HEK293 (cell line): ENCODE results near the gene MLF2.
A peak's percentile ranks its signal among the peaks of the same experiment; 100 is the strongest.

ENCODE experiments used
- AEBP2 ChIP-seq: fragments of 450-650 bp; formaldehyde crosslinking; IDR thresholded peaks from 2 replicates; pipeline ENCODE4 v1.5.1; 2016; ENCODE audit warnings: missing biosample characterization, missing genetic modification characterization, borderline replicate concordance
- BCL11B ChIP-seq: fragments of 450-650 bp; formaldehyde crosslinking; IDR thresholded peaks from 2 replicates; pipeline ENCODE4 v1.5.1; 2016; ENCODE audit warnings: low read depth, missing biosample characterization, missing genetic modification characterization
- HOXC10 ChIP-seq: sonication (generic); formaldehyde crosslinking; IDR thresholded peaks from 2 replicates; pipeline ENCODE4 v1.8.1; 2023; ENCODE audit warnings: mild to moderate bottlenecking, missing genetic modification reagents
- KLF9 ChIP-seq: fragments of 450-650 bp; formaldehyde crosslinking; IDR thresholded peaks from 2 replicates; pipeline ENCODE4 v1.5.1; 2016; ENCODE audit warnings: missing biosample characterization, missing genetic modification characterization, low read depth
- PRDM10 ChIP-seq: fragments of 450-650 bp; formaldehyde crosslinking; IDR thresholded peaks from 2 replicates; pipeline ENCODE4 v1.5.1; 2016; ENCODE audit warnings: missing biosample characterization, missing genetic modification characterization
- SP3 ChIP-seq: fragments of 450-650 bp; formaldehyde crosslinking; IDR thresholded peaks from 2 replicates; pipeline ENCODE4 v1.5.1; 2016; ENCODE audit warnings: missing biosample characterization, missing genetic modification characterization
- WT1 ChIP-seq: fragments of 450-650 bp; formaldehyde crosslinking; IDR thresholded peaks from 2 replicates; pipeline ENCODE4 v1.5.1; 2016; ENCODE audit warnings: missing biosample characterization, missing genetic modification characterization
- ZBTB11 ChIP-seq: fragments of 450-650 bp; formaldehyde crosslinking; conservative IDR thresholded peaks from 2 replicates; pipeline ENCODE4 v1.5.1; 2016; ENCODE audit warnings: low read depth, missing biosample characterization, missing genetic modification characterization
- ZBTB7A ChIP-seq: fragments of 450-650 bp; formaldehyde crosslinking; IDR thresholded peaks from 2 replicates; pipeline ENCODE4 v1.5.1; 2016; ENCODE audit warnings: low read depth, missing biosample characterization, missing genetic modification characterization
- ZNF133 ChIP-seq: fragments of 450-650 bp; formaldehyde crosslinking; IDR thresholded peaks from 2 replicates; pipeline ENCODE4 v1.5.1; 2016; ENCODE audit warnings: missing biosample characterization, missing genetic modification characterization
- ZNF138 ChIP-seq: fragments of 450-650 bp; formaldehyde crosslinking; IDR thresholded peaks from 2 replicates; pipeline ENCODE4 v1.5.1; 2016; ENCODE audit warnings: missing biosample characterization, missing genetic modification characterization, borderline replicate concordance
- ZNF157 ChIP-seq: fragments of 450-650 bp; formaldehyde crosslinking; IDR thresholded peaks from 2 replicates; pipeline ENCODE4 v1.5.1; 2016; ENCODE audit warnings: missing biosample characterization, missing genetic modification characterization
- ZNF16 ChIP-seq: fragments of 450-650 bp; formaldehyde crosslinking; IDR thresholded peaks from 2 replicates; pipeline ENCODE4 v1.5.1; 2016; ENCODE audit warnings: low read depth, missing biosample characterization, missing genetic modification characterization
- ZNF211 ChIP-seq: fragments of 450-650 bp; formaldehyde crosslinking; IDR thresholded peaks from 2 replicates; pipeline ENCODE4 v1.5.1; 2016; ENCODE audit warnings: low read depth, missing biosample characterization, missing genetic modification characterization
- ZNF302 ChIP-seq: fragments of 450-650 bp; formaldehyde crosslinking; IDR thresholded peaks from 2 replicates; pipeline ENCODE4 v1.5.1; 2016; ENCODE audit warnings: missing biosample characterization, missing genetic modification characterization, low read depth
- ZNF398 ChIP-seq: fragments of 450-650 bp; formaldehyde crosslinking; IDR thresholded peaks from 2 replicates; pipeline ENCODE4 v1.5.1; 2017; ENCODE audit warnings: missing biosample characterization, missing genetic modification characterization
- ZNF423 ChIP-seq: fragments of 450-650 bp; formaldehyde crosslinking; IDR thresholded peaks from 2 replicates; pipeline ENCODE4 v1.5.1; 2016; ENCODE audit warnings: missing biosample characterization, missing genetic modification characterization
- ZNF48 ChIP-seq: fragments of 450-650 bp; formaldehyde crosslinking; IDR thresholded peaks from 2 replicates; pipeline ENCODE4 v1.5.1; 2016; ENCODE audit warnings: missing biosample characterization, missing genetic modification characterization
- ZNF580 ChIP-seq: fragments of 450-650 bp; formaldehyde crosslinking; IDR thresholded peaks from 2 replicates; pipeline ENCODE4 v1.5.1; 2016; ENCODE audit warnings: missing biosample characterization, missing genetic modification characterization
- ZNF624 ChIP-seq: fragments of 450-650 bp; formaldehyde crosslinking; IDR thresholded peaks from 2 replicates; pipeline ENCODE4 v1.5.1; 2017; ENCODE audit warnings: missing biosample characterization, missing genetic modification characterization
- ZNF792 ChIP-seq: fragments of 450-650 bp; formaldehyde crosslinking; IDR thresholded peaks from 2 replicates; pipeline ENCODE4 v1.5.1; 2016; ENCODE audit warnings: missing biosample characterization, missing genetic modification characterization
- ZSCAN23 ChIP-seq: fragments of 450-650 bp; formaldehyde crosslinking; IDR thresholded peaks from 2 replicates; pipeline ENCODE4 v1.5.1; 2016; ENCODE audit warnings: missing biosample characterization, missing genetic modification characterization
- TF ChIP-seq, protein P1 (sequence below): fragments of 450-650 bp; formaldehyde crosslinking; IDR thresholded peaks from 2 replicates; pipeline ENCODE4 v1.5.1; 2016; ENCODE audit warnings: missing biosample characterization, missing genetic modification characterization
- TF ChIP-seq, protein P2 (sequence below): fragments of 450-650 bp; formaldehyde crosslinking; IDR thresholded peaks from 2 replicates; pipeline ENCODE4 v1.5.1; 2016; ENCODE audit warnings: missing biosample characterization, missing genetic modification characterization

The MLF2 gene

DNA sequence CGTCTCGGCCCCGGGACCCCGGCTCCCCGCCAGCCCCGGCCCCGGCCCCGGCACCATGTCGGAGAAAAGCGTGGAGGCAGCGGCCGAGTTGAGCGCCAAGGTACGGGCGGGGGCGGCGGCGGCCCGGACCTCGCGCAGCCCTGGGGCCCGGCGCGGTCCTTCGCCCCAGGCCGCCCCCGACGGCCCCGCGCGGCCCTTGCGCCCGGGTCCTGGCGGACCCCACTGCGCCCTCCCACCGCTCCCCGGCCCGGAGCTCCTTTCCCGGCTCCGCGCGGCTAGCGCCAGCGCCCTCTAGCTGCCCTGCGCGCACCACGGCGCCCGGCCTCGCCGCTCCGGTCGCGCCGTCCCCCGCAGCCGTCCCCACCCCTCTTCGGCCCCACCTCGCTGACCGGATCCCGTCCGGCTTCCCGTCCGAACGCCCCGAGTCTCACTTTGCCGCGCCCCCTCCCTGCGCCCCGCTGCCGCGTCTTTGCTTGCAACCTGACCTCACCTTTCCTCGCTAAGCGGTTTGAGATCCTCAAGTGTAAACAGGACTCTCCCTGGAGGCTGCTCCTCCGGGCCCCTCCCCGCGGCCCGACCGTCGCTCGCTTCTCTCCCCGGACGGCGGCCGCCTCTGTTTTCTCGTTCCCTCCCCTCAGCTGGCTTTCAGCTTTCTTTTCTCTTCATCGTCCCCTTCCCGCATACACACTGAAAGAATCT is 13.9 kb upstream of the MLF2 start (continued):
- TF ChIP-seq ZBTB11 (tag by site-specific recombination) (peak; percentile 59; the same call in 1 of the 2 replicates), AEBP2 (no peak), SP3 (peak; percentile 64), ZNF624 (tag by site-specific recombination) (no peak), ZNF211 (no peak), ZNF133 (tag by site-specific recombination) (no peak), ZNF792 (tag by site-specific recombination) (no peak), ZBTB7A (tag by site-specific recombination) (peak; percentile 63; the same call in 1 of the 2 replicates), ZNF48 (no peak), WT1 (peak; percentile 47; the same call in 1 of the 2 replicates), ZNF580 (tag by site-specific recombination) (no peak), ZNF423 (tag by site-specific recombination) (0 out of 2 replicates have a peak, but pooled peaks have one; percentile 18), ZNF138 (tag by site-specific recombination) (no peak), ZNF302 (tag by site-specific recombination) (no peak), PRDM10 (tag by site-specific recombination) (no peak), HOXC10 (CRISPR knock-in tag) (no peak), ZNF398 (tag by site-specific recombination) (peak; percentile 59), KLF9 (tag by site-specific recombination) (peak; percentile 89), ZNF16 (tag by site-specific recombination) (no peak), ZNF157 (tag by site-specific recombination) (no peak), ZSCAN23 (tag by site-specific recombination) (no peak), BCL11B (tag by site-specific recombination) (no peak)
- TF ChIP-seq, protein P1, sequence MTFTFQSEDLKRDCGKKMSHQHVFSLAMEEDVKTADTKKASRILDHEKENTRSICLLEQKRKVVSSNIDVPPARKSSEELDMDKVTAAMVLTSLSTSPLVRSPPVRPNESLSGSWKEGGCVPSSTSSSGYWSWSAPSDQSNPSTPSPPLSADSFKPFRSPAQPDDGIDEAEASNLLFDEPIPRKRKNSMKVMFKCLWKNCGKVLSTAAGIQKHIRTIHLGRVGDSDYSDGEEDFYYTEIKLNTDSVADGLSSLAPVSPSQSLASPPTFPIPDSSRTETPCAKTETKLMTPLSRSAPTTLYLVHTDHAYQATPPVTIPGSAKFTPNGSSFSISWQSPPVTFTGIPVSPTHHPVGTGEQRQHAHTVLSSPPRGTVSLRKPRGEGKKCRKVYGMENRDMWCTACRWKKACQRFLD (tag by site-specific recombination), result no peak
- TF ChIP-seq, protein P2, sequence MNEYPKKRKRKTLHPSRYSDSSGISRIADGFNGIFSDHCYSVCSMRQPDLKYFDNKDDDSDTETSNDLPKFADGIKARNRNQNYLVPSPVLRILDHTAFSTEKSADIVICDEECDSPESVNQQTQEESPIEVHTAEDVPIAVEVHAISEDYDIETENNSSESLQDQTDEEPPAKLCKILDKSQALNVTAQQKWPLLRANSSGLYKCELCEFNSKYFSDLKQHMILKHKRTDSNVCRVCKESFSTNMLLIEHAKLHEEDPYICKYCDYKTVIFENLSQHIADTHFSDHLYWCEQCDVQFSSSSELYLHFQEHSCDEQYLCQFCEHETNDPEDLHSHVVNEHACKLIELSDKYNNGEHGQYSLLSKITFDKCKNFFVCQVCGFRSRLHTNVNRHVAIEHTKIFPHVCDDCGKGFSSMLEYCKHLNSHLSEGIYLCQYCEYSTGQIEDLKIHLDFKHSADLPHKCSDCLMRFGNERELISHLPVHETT (tag by site-specific recombination), result no peak
